Measurements from ENCODE around the gene HBZ.
A peak's percentile ranks its signal among the peaks of the same experiment; 100 is the strongest.

HBZ gene

DNA sequence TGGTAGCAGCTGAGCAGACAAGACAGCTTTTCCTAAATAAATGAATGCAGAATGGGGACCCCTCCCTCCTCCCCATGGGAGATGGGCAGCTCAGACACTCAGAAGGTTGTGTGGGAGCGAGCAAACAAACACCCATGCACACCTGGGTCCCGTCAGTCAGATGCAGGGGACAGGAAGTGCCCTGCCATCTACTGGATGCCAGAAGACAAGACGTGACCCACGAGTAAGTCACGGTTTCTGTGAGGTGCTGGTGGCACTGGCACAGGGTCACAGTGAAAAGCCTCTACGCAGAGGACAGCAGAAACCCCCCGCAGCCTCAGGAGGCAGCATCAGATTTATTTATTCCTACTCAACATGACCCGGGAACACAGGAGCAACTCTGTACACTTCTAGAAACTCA is 36.2 kb downstream of the HBZ start:
- Histone ChIP-seq H3K36me3 (ENCODE audit: insufficient read depth, low read length) (peaks cover 80% of the 10 kb centered on the region), H3K4me3 (ENCODE audit: low read depth in 1 of 2, low read length in 2 of 2) (no peak overlapping the region), H3K27ac (ENCODE audit: low read length) (peak overlapping the region; percentile 32; the same call in 1 of the 2 replicates), H3K4me1 (ENCODE audit: insufficient read depth, low read length) (no peaks in the 10 kb centered on the region), H3K9ac (ENCODE audit: low read depth, low read length) (no peak overlapping the region), H4K20me1 (ENCODE audit: insufficient read depth, low read length) (peaks cover 42% of the 10 kb centered on the region), H3K27me3 (ENCODE audit: insufficient read depth, low read length, poor library complexity) (no peaks in the 10 kb centered on the region), H3K4me2 (ENCODE audit: insufficient read depth, low read length) (no peak overlapping the region), H3K79me2 (ENCODE audit: insufficient read depth, low read length) (no peaks in the 10 kb centered on the region), H2AFZ (ENCODE audit: low read depth, low read length) (no peak overlapping the region), H3K9me3 (ENCODE audit: insufficient read depth, low read length, severe bottlenecking) (no peaks in the 10 kb centered on the region)
- TF ChIP-seq, protein P1, sequence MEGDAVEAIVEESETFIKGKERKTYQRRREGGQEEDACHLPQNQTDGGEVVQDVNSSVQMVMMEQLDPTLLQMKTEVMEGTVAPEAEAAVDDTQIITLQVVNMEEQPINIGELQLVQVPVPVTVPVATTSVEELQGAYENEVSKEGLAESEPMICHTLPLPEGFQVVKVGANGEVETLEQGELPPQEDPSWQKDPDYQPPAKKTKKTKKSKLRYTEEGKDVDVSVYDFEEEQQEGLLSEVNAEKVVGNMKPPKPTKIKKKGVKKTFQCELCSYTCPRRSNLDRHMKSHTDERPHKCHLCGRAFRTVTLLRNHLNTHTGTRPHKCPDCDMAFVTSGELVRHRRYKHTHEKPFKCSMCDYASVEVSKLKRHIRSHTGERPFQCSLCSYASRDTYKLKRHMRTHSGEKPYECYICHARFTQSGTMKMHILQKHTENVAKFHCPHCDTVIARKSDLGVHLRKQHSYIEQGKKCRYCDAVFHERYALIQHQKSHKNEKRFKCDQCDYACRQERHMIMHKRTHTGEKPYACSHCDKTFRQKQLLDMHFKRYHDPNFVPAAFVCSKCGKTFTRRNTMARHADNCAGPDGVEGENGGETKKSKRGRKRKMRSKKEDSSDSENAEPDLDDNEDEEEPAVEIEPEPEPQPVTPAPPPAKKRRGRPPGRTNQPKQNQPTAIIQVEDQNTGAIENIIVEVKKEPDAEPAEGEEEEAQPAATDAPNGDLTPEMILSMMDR (IDR thresholded peaks at IDR 0.05; ENCODE audit: borderline replicate concordance, extremely low read depth, low read length, poor library complexity, severe bottlenecking) = peak; percentile 74
- TF ChIP-seq EZH2 (IDR thresholded peaks at IDR 0.05; ENCODE audit: borderline replicate concordance, low read depth, low read length, severe bottlenecking) = no peak
- DNase-seq = peak; percentile 53
- ATAC-seq (ENCODE audit: insufficient read depth, low read depth) = peak; percentile 83

DNA sequence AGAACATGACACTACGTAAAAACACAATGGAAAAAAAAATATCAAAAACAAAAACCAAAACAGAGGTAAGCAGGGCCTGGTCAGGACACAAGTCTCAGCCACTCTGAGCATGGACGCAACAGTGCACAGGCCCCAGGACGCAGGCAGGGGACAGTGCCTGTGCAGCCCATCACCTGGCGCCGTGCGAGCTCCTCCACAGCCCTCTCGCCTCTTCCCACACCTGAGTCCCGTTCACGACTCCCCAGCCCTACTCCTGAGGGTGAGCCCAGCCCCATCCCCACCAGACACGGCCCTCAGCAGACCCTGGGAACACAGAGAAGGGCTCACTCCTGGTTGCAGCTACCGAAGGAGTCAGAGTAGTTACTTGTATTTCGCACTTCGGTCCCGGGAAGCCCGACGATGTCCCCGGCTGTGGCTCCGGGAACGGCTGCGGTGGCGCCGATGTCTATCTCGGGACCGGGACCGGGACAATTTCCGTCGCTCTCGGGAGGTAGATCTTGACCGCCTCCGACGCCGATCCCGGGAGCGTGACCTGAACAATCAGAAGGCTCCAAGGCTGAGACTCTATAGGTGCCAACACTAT is 37.3 kb downstream of the HBZ start:
- TF ChIP-seq, protein P1 (IDR thresholded peaks at IDR 0.05; ENCODE audit: borderline replicate concordance, extremely low read depth, low read length, poor library complexity, severe bottlenecking) = no peak
- TF ChIP-seq EZH2 (IDR thresholded peaks at IDR 0.05; ENCODE audit: borderline replicate concordance, low read depth, low read length, severe bottlenecking) = no peak
- Histone ChIP-seq H3K4me3 (ENCODE audit: low read depth in 1 of 2, low read length in 2 of 2) (no peak overlapping the region), H3K9me3 (ENCODE audit: insufficient read depth, low read length, severe bottlenecking) (no peaks in the 10 kb centered on the region), H3K79me2 (ENCODE audit: insufficient read depth, low read length) (peaks cover 1% of the 10 kb centered on the region; the same call in 1 of the 2 replicates), H3K27me3 (ENCODE audit: insufficient read depth, low read length, poor library complexity) (no peaks in the 10 kb centered on the region), H3K9ac (ENCODE audit: low read depth, low read length) (no peak overlapping the region), H3K36me3 (ENCODE audit: insufficient read depth, low read length) (peaks cover 85% of the 10 kb centered on the region), H3K4me1 (ENCODE audit: insufficient read depth, low read length) (no peaks in the 10 kb centered on the region), H3K4me2 (ENCODE audit: insufficient read depth, low read length) (no peak overlapping the region), H4K20me1 (ENCODE audit: insufficient read depth, low read length) (peaks cover 41% of the 10 kb centered on the region), H2AFZ (ENCODE audit: low read depth, low read length) (no peak overlapping the region), H3K27ac (ENCODE audit: low read length) (no peak overlapping the region)
- ATAC-seq (ENCODE audit: insufficient read depth, low read depth) (no peak), DNase-seq (no peak)

DNA sequence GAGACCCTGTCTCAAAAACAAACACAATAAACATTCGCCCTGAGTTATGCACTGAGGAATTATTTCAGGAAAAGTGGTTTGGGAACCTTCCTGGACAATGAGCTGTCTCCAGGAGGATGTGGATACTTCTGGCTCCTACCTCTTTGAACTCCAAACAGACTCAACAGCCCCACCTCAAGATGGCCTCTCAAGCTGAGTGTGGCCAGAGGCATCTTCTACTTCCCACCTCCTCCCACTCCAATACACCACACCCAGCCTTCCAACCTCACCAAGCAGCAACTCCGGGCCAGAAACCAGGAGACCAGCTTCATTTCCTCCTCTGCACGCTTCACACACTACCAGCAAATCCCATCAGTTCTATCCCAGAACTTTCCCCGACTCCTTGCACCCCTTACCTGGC is 39.4 kb downstream of the HBZ start:
- no peaks in the 10 kb centered on the region for H3K27me3 ChIP-seq (ENCODE audit: insufficient read depth, low read length, poor library complexity)
- TF ChIP-seq, protein P1 (IDR thresholded peaks at IDR 0.05; ENCODE audit: borderline replicate concordance, extremely low read depth, low read length, poor library complexity, severe bottlenecking) = no peak
- no peak for TF ChIP-seq EZH2 (IDR thresholded peaks at IDR 0.05; ENCODE audit: borderline replicate concordance, low read depth, low read length, severe bottlenecking)
- peaks cover 42% of the 10 kb centered on the region for H4K20me1 ChIP-seq (ENCODE audit: insufficient read depth, low read length)
- no peak for DNase-seq
- no peaks in the 10 kb centered on the region for H3K9me3 ChIP-seq (ENCODE audit: insufficient read depth, low read length, severe bottlenecking)
- H3K79me2 ChIP-seq (ENCODE audit: insufficient read depth, low read length) = peaks cover 11% of the 10 kb centered on the region; the same call in 1 of the 2 replicates
- peaks cover 98% of the 10 kb centered on the region for H3K36me3 ChIP-seq (ENCODE audit: insufficient read depth, low read length)
- H3K4me3 ChIP-seq (ENCODE audit: low read depth in 1 of 2, low read length in 2 of 2) = no peak overlapping the region
- no peak for ATAC-seq (ENCODE audit: insufficient read depth, low read depth)
- H3K27ac ChIP-seq (ENCODE audit: low read length) = no peak overlapping the region
- H3K4me1 ChIP-seq (ENCODE audit: insufficient read depth, low read length) = no peaks in the 10 kb centered on the region
- H3K4me2 ChIP-seq (ENCODE audit: insufficient read depth, low read length) = no peak overlapping the region
- H3K9ac ChIP-seq (ENCODE audit: low read depth, low read length) = no peak overlapping the region
- H2AFZ ChIP-seq (ENCODE audit: low read depth, low read length) = no peak overlapping the region
